SK-N-SH (cell line): Measurements from ENCODE around the gene TOM1L2. TPM values are rescaled to one million over a fixed set of nuclear protein-coding genes. Genes with fewer than 3 reads are reported as not detected.

Experiments used
- CTCF ChIA-PET: fragments of 300-600, 350-600 bp; formaldehyde crosslinking; extraction: SDS; loops from one replicate; lab custom pipeline; 2021; lab: Yijun Ruan, JAX
- POLR2A ChIA-PET: fragments of 350-600 bp; sonication (Branson Sonifier 250); formaldehyde crosslinking; extraction: SDS; loops from one replicate; lab custom pipeline; 2020; ENCODE audit warnings: antibody characterized with exemption, inconsistent platforms; lab: Yijun Ruan, JAX
- DNase-seq: peaks from one replicate; pipeline ENCODE4 v3.0.0; 2012
- H2AFZ ChIP-seq: fragments of 200-600 bp; sonication (generic); 2 replicates; pipeline ENCODE4 v1.8.1; 2016; ENCODE audit warnings: antibody characterized with exemption, mild to moderate bottlenecking, low read depth
- H3F3A ChIP-seq: fragments of 200-600 bp; sonication (generic); replicated peaks from 2 replicates; pipeline ENCODE3; 2016; ENCODE audit warnings: antibody characterized with exemption, mild to moderate bottlenecking; ENCODE audit not compliant: insufficient read depth
- H3K27ac ChIP-seq, 2 experiments: fragments of 200-500 bp in 1 of 2; fragments of 200-600 bp in 1 of 2; sonication (Bioruptor generic) in 1 of 2; sonication (generic), shearing (Covaris generic) in 1 of 2; 2 replicates each; pipeline versions ENCODE4 v1.5.1 to v1.6.1; 2014 to 2016; ENCODE audit warnings: low read depth in 2 of 2, inconsistent platforms in 1 of 2, low read length in 1 of 2, mild to moderate bottlenecking in 1 of 2, mixed read lengths in 1 of 2
- H3K27me3 ChIP-seq: fragments of 200-600 bp; sonication (generic), shearing (Covaris generic); 2 replicates; pipeline ENCODE4 v1.6.1; 2016; ENCODE audit warnings: mixed run types; ENCODE audit not compliant: insufficient read depth
- H3K36me3 ChIP-seq, 2 experiments: fragments of 200-500 bp in 1 of 2; fragments of 200-600 bp in 1 of 2; sonication (Bioruptor generic) in 1 of 2; sonication (generic) in 1 of 2; replicated peaks in 1 of 2; 2 replicates each; pipeline versions ENCODE3 to v1.5.1; 2014 to 2016; ENCODE audit warnings: low read length in 1 of 2, mild to moderate bottlenecking in 1 of 2; ENCODE audit not compliant: insufficient read depth in 2 of 2, control insufficient read depth in 1 of 2
- H3K4me1 ChIP-seq, 2 experiments: fragments of 200-500 bp in 1 of 2; fragments of 200-600 bp in 1 of 2; sonication (Bioruptor generic) in 1 of 2; sonication (generic), shearing (Covaris generic) in 1 of 2; 2 replicates each; pipeline versions ENCODE4 v1.5.1 to v1.6.1; 2014 to 2016; ENCODE audit warnings: low read depth in 1 of 2, low read length in 1 of 2, mixed run types in 1 of 2; ENCODE audit not compliant: insufficient read depth in 2 of 2, control insufficient read depth in 1 of 2
- H3K4me2 ChIP-seq: fragments of 200-600 bp; sonication (generic), shearing (Covaris generic); 2 replicates; pipeline ENCODE4 v1.6.1; 2017; ENCODE audit warnings: mixed run types
- H3K4me3 ChIP-seq, 2 experiments: fragments of 200-500 bp in 1 of 2; fragments of 200-600 bp in 1 of 2; sonication (Bioruptor generic) in 1 of 2; sonication (generic), shearing (Covaris generic) in 1 of 2; 2 replicates each; pipeline versions ENCODE4 v1.5.1 to v1.8.1; 2014 to 2016; ENCODE audit warnings: low read depth in 2 of 2, inconsistent platforms in 1 of 2, low read length in 1 of 2, mild to moderate bottlenecking in 1 of 2, mixed read lengths in 1 of 2, moderate library complexity in 1 of 2
- H3K79me2 ChIP-seq: fragments of 200-600 bp; sonication (generic); 2 replicates; pipeline ENCODE4 v1.8.1; 2017; ENCODE audit warnings: mild to moderate bottlenecking; ENCODE audit not compliant: insufficient read depth
- H3K9ac ChIP-seq: fragments of 200-600 bp; sonication (generic); 2 replicates; pipeline ENCODE4 v1.6.1; 2017; ENCODE audit warnings: mixed run types
- H3K9me2 ChIP-seq: fragments of 200-600 bp; sonication (generic); 2 replicates; pipeline ENCODE4 v1.6.1; 2017; ENCODE audit warnings: mixed run types
- H3K9me3 ChIP-seq: fragments of 200-600 bp; sonication (generic); 2 replicates; pipeline ENCODE4 v1.6.1; 2017; ENCODE audit warnings: mixed run types, mild to moderate bottlenecking, moderate library complexity
- H4K20me1 ChIP-seq: fragments of 200-600 bp; sonication (generic); 2 replicates; pipeline ENCODE4 v1.6.1; 2017; ENCODE audit warnings: mild to moderate bottlenecking, mixed run types; ENCODE audit not compliant: insufficient read depth
- CHD2 ChIP-seq: fragments of 150-350 bp; IDR thresholded peaks from 2 replicates; pipeline ENCODE4 v1.6.1; 2018; ENCODE audit warnings: low read length; ENCODE audit not compliant: partially characterized antibody
- ELF1 ChIP-seq: IDR thresholded peaks from 2 replicates; pipeline ENCODE4 v1.4.0; 2012
- EP300 ChIP-seq, 2 experiments: IDR thresholded peaks; 2 replicates each; pipeline versions ENCODE4 v1.4.0 to v1.6.1; 2012; ENCODE audit warnings: borderline replicate concordance in 1 of 2, low read depth in 1 of 2, low read length in 1 of 2
- FOSL2 ChIP-seq: IDR thresholded peaks from 2 replicates; pipeline ENCODE4 v1.4.0; 2012; ENCODE audit warnings: low read depth, mild to moderate bottlenecking, moderate library complexity, borderline replicate concordance
- FOXJ3 ChIP-seq: sonication (generic); formaldehyde crosslinking; IDR thresholded peaks from 2 replicates; pipeline ENCODE4 v1.5.1; 2020; ENCODE audit warnings: mild to moderate bottlenecking, missing genetic modification reagents
- FOXM1 ChIP-seq: IDR thresholded peaks from 2 replicates; pipeline ENCODE4 v1.4.0; 2012; ENCODE audit warnings: low read depth, mild to moderate bottlenecking
- JUND ChIP-seq: IDR thresholded peaks from 2 replicates; pipeline ENCODE4 v1.4.0; 2012
- MEF2A ChIP-seq: IDR thresholded peaks from 2 replicates; pipeline ENCODE4 v1.4.0; 2012; ENCODE audit warnings: low read depth, borderline replicate concordance
- MXI1 ChIP-seq: IDR thresholded peaks from 2 replicates; pipeline ENCODE4 v1.6.1; 2012; ENCODE audit warnings: mild to moderate bottlenecking, low read depth, low read length, improper control_type of control experiment
- NFIC ChIP-seq: IDR thresholded peaks from 2 replicates; pipeline ENCODE4 v1.4.0; 2012; ENCODE audit warnings: borderline replicate concordance
- RAD21 ChIP-seq: IDR thresholded peaks from 2 replicates; pipeline ENCODE4 v1.6.1; 2012; ENCODE audit warnings: mild to moderate bottlenecking, low read length
- RFX5 ChIP-seq: IDR thresholded peaks from 2 replicates; pipeline ENCODE4 v1.6.1; 2012; ENCODE audit warnings: mild to moderate bottlenecking, improper control_type of control experiment, low read length
- RXRA ChIP-seq: IDR thresholded peaks from 2 replicates; pipeline ENCODE4 v1.4.0; 2012; ENCODE audit warnings: low read depth, mild to moderate bottlenecking, borderline replicate concordance
- SMC3 ChIP-seq: IDR thresholded peaks from 2 replicates; pipeline ENCODE4 v1.6.1; 2012; ENCODE audit warnings: low read depth, low read length, improper control_type of control experiment
- TCF12 ChIP-seq: IDR thresholded peaks from 2 replicates; pipeline ENCODE4 v1.4.0; 2012
- TEAD4 ChIP-seq: IDR thresholded peaks from 2 replicates; pipeline ENCODE4 v1.4.0; 2012; ENCODE audit warnings: mild to moderate bottlenecking, borderline replicate concordance; ENCODE audit not compliant: insufficient read depth
- WGBS: methylation state at CpG from one replicate; pipeline ENCODE4 v1.1.6; 2017; ENCODE audit warnings: low lambda C conversion rate; 5-methylcytosine and 5-hydroxymethylcytosine counted together
- polyA plus RNA-seq, 3 experiments: library from polyadenylated mRNA; depleted of rRNA; stranded (reverse); fragments of >200 nt; gene quantifications; 2 replicates each; pipeline ENCODE4 v1.2.3, GENCODE V29; 2012
- TF ChIP-seq, protein P1 (sequence below): IDR thresholded peaks from 2 replicates; pipeline ENCODE4 v1.4.0; 2012; ENCODE audit warnings: low read depth, borderline replicate concordance
- TF ChIP-seq, protein P2 (sequence below): IDR thresholded peaks from 2 replicates; pipeline ENCODE4 v1.4.0; 2012; ENCODE audit warnings: low read depth
- TF ChIP-seq, protein P3 (sequence below): fragments of 150-350 bp; IDR thresholded peaks from 2 replicates; pipeline ENCODE4 v1.6.1; 2016; ENCODE audit warnings: mild to moderate bottlenecking, low read depth, low read length
- TF ChIP-seq, protein P4 (sequence below): fragments of 150-350 bp; IDR thresholded peaks from 2 replicates; pipeline ENCODE4 v1.6.1; 2017; ENCODE audit warnings: antibody characterized with exemption, low read length, low read depth, borderline replicate concordance

Gene TOM1L2
- polyA plus RNA-seq, 1 of the 3 experiments (the other 2 are of a cell fraction): 85.4 TPM

DNA sequence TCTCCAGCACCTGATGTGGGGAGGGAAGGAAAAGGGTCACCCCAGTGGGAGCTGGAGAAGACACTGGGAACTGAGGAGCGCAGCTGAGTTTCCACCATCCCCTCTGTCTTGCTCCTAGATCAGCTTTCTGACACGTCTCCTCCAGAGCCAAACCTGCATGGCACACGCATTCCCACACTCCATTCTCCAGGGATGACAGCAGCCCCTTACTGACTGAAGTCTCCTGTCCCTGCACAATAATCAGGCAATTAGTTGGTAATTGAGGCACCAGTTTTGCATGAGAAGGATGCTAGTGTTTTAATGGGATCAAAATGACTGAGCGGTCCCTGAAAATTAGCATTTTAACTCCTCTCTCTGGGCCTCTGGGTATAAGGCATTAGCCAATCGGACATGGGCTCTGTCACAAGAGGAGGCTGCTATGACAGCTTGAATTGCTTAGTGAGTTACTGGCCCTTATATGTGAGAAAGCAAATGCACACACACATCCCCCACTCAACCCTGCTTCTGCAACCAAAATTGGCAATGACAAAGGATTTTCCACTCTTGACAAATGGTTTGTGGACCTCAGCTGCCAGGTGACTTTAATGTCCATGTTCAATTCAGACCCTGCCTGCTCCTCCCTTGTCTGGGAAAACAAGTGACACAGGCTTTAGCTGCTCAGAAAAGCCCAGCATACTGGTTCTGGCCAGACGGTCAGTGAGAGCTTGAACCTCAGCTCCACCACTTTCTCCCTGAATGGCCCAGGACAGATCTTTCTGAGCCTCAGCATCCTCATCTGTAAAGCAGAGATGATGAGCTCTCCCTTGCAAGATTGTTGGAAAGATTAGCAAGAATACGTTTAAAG lies 78.2 kb downstream of the TOM1L2 start:
- H3K79me2 ChIP-seq: 0 out of 2 replicates have a peak, but pooled peaks cover 6% of the 10 kb centered on the region
- TF ChIP-seq MEF2A (no peak), RAD21 (no peak), ELF1 (no peak), FOXM1 (no peak), TCF12 (no peak), EP300 (IDR thresholded peaks at IDR 0.05; ENCODE audit: borderline replicate concordance in 1 of 2, low read depth in 1 of 2, low read length in 1 of 2) (no peak), NFIC (no peak), FOXJ3 (CRISPR knock-in tag) (no peak), RFX5 (no peak), SMC3 (no peak), JUND (no peak), FOSL2 (no peak), CHD2 (no peak), RXRA (no peak), MXI1 (no peak), TEAD4 (no peak)
- TF ChIP-seq, protein P1, sequence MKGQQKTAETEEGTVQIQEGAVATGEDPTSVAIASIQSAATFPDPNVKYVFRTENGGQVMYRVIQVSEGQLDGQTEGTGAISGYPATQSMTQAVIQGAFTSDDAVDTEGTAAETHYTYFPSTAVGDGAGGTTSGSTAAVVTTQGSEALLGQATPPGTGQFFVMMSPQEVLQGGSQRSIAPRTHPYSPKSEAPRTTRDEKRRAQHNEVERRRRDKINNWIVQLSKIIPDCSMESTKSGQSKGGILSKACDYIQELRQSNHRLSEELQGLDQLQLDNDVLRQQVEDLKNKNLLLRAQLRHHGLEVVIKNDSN: no peak
- TF ChIP-seq, protein P2, sequence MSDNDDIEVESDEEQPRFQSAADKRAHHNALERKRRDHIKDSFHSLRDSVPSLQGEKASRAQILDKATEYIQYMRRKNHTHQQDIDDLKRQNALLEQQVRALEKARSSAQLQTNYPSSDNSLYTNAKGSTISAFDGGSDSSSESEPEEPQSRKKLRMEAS: no peak
- TF ChIP-seq, protein P3, sequence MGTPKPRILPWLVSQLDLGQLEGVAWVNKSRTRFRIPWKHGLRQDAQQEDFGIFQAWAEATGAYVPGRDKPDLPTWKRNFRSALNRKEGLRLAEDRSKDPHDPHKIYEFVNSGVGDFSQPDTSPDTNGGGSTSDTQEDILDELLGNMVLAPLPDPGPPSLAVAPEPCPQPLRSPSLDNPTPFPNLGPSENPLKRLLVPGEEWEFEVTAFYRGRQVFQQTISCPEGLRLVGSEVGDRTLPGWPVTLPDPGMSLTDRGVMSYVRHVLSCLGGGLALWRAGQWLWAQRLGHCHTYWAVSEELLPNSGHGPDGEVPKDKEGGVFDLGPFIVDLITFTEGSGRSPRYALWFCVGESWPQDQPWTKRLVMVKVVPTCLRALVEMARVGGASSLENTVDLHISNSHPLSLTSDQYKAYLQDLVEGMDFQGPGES: no peak
- TF ChIP-seq, protein P4, sequence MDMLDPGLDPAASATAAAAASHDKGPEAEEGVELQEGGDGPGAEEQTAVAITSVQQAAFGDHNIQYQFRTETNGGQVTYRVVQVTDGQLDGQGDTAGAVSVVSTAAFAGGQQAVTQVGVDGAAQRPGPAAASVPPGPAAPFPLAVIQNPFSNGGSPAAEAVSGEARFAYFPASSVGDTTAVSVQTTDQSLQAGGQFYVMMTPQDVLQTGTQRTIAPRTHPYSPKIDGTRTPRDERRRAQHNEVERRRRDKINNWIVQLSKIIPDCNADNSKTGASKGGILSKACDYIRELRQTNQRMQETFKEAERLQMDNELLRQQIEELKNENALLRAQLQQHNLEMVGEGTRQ: no peak
- peaks cover 36 to 64% of the 10 kb centered on the region in 2 experiments for H3K36me3 ChIP-seq
- ChIA-PET POLR2A (no interaction called here), CTCF (interaction anchor here (0.8 to 10.4 kb wide), 5 partner anchors 23 to 144 kb away, joined by 3 to 158 read pairs (median 3); no protein-coding TSS in a partner anchor)
- WGBS: 100% methylated on average over 7 of the region's 7 CpGs
- no peak overlapping the region for H3K4me2 ChIP-seq
- no peaks in the 10 kb centered on the region for H3K9me2 ChIP-seq
- no peak overlapping the region for H2AFZ ChIP-seq
- no peak for DNase-seq
- no peaks in the 10 kb centered on the region for H3K9me3 ChIP-seq
- peaks cover 0 to 12% of the 10 kb centered on the region in 2 experiments; a peak in 2 of 4 replicates for H3K4me1 ChIP-seq
- H3K4me3 ChIP-seq: no peak overlapping the region
- no peaks in the 10 kb centered on the region for H3K27me3 ChIP-seq
- H3K27ac ChIP-seq: no peak overlapping the region
- no peak overlapping the region for H3K9ac ChIP-seq
- no peaks in the 10 kb centered on the region for H4K20me1 ChIP-seq
- no peaks in the 10 kb centered on the region for H3F3A ChIP-seq
